ENCODE measurements around the gene LUM.

- TF ChIP-seq CTCF (IDR thresholded peaks at IDR 0.05) (no peak), REST (IDR thresholded peaks at IDR 0.05; ENCODE audit: low read depth, low read length) (no peak)
These were observed 16.3 kb downstream of the LUM start for GRCh38 chr12:91094957-91095356.
